HepG2 (cell line): Measurements from ENCODE around the gene CHP1. TPM values are rescaled to one million over a fixed set of nuclear protein-coding genes. Genes with fewer than 3 reads are reported as not detected.

Experiments
- BCL3 ChIP-seq: sonication (generic); formaldehyde crosslinking; IDR thresholded peaks from 2 replicates; pipeline ENCODE4 v1.5.1; 2020; ENCODE audit warnings: mild to moderate bottlenecking, missing genetic modification reagents, moderate library complexity
- FUBP1 ChIP-seq: sonication (generic); formaldehyde crosslinking; IDR thresholded peaks from 2 replicates; pipeline ENCODE4 v1.5.1; 2020; ENCODE audit warnings: missing genetic modification reagents, mild to moderate bottlenecking, borderline replicate concordance
- GTF3A ChIP-seq: sonication (generic); formaldehyde crosslinking; conservative IDR thresholded peaks from 2 replicates; pipeline ENCODE4 v1.4.0; 2020; ENCODE audit warnings: mild to moderate bottlenecking, missing genetic modification reagents
- KAT8 ChIP-seq: IDR thresholded peaks from 2 replicates; pipeline ENCODE4 v1.6.1; 2016; ENCODE audit warnings: missing genetic modification reagents, missing compliant biosample characterization
- KDM3A ChIP-seq: IDR thresholded peaks from 2 replicates; pipeline ENCODE4 v1.6.1; 2018; ENCODE audit warnings: low read depth, missing compliant biosample characterization
- KLF13 ChIP-seq: sonication (generic); formaldehyde crosslinking; IDR thresholded peaks from 2 replicates; pipeline ENCODE4 v1.4.0; 2020; ENCODE audit warnings: mild to moderate bottlenecking, missing genetic modification reagents
- KLF16 ChIP-seq, 2 experiments: sonication (generic) in 1 of 2; formaldehyde crosslinking in 1 of 2; IDR thresholded peaks; 2 replicates each; pipeline versions ENCODE4 v1.6.1 to v1.8.0; 2016 to 2023; ENCODE audit warnings: missing genetic modification reagents in 2 of 2, missing compliant biosample characterization in 1 of 2
- MZF1 ChIP-seq: sonication (generic); formaldehyde crosslinking; IDR thresholded peaks from 2 replicates; pipeline ENCODE4 v1.8.1; 2023; ENCODE audit warnings: mild to moderate bottlenecking, missing genetic modification reagents, borderline replicate concordance
- NFKB2 ChIP-seq: sonication (generic); formaldehyde crosslinking; IDR thresholded peaks from 2 replicates; pipeline ENCODE4 v1.4.0; 2020; ENCODE audit warnings: missing genetic modification reagents, borderline replicate concordance
- RFX3 ChIP-seq: IDR thresholded peaks from 2 replicates; pipeline ENCODE4 v1.6.1; 2016; ENCODE audit warnings: missing biosample characterization, missing genetic modification reagents
- RFX5 ChIP-seq: IDR thresholded peaks from 2 replicates; pipeline ENCODE4 v1.6.1; 2011; ENCODE audit warnings: low read depth, low read length, improper control_type of control experiment
- RNF2 ChIP-seq: fragments of 450-650 bp; conservative IDR thresholded peaks from 2 replicates; pipeline ENCODE4 v1.6.1; 2016; ENCODE audit warnings: low read depth
- SAFB2 ChIP-seq: sonication (generic); formaldehyde crosslinking; IDR thresholded peaks from 2 replicates; pipeline ENCODE4 v1.5.1; 2020; ENCODE audit warnings: missing genetic modification reagents, low read depth, mild to moderate bottlenecking, borderline replicate concordance
- SRSF1 ChIP-seq: fragments of 200-400 bp; formaldehyde crosslinking; optimal IDR thresholded peaks from 2 replicates; pipeline ENCODE3; 2017; ENCODE audit warnings: mild to moderate bottlenecking, low read depth, low read length, moderate library complexity
- TERF1 ChIP-seq: sonication (generic); formaldehyde crosslinking; IDR thresholded peaks from 2 replicates; pipeline ENCODE4 v1.8.0; 2022; ENCODE audit warnings: mild to moderate bottlenecking, missing genetic modification reagents, moderate library complexity
- ZBTB1 ChIP-seq: sonication (generic); formaldehyde crosslinking; IDR thresholded peaks from 2 replicates; pipeline ENCODE4 v1.4.0; 2020; ENCODE audit warnings: missing genetic modification reagents, borderline replicate concordance
- ZBTB3 ChIP-seq: sonication (generic); formaldehyde crosslinking; IDR thresholded peaks from 2 replicates; pipeline ENCODE4 v1.4.0; 2020; ENCODE audit warnings: low read depth, mild to moderate bottlenecking, moderate library complexity, missing genetic modification reagents, borderline replicate concordance
- ZFP1 ChIP-seq: IDR thresholded peaks from 2 replicates; pipeline ENCODE4 v1.6.1; 2016
- ZNF44 ChIP-seq: sonication (generic); formaldehyde crosslinking; IDR thresholded peaks from 2 replicates; pipeline ENCODE4 v1.5.1; 2020; ENCODE audit warnings: mild to moderate bottlenecking, missing genetic modification reagents
- ZNF446 ChIP-seq: sonication (generic); formaldehyde crosslinking; IDR thresholded peaks from 2 replicates; pipeline ENCODE4 v1.5.0; 2020; ENCODE audit warnings: mild to moderate bottlenecking, missing genetic modification reagents
- ZNF615 ChIP-seq: sonication (generic); formaldehyde crosslinking; IDR thresholded peaks from 2 replicates; pipeline ENCODE4 v1.5.0; 2020; ENCODE audit warnings: mild to moderate bottlenecking, missing genetic modification reagents, borderline replicate concordance
- ZNF709 ChIP-seq: sonication (generic); formaldehyde crosslinking; IDR thresholded peaks from 2 replicates; pipeline ENCODE4 v1.5.0; 2020; ENCODE audit warnings: mild to moderate bottlenecking, missing genetic modification reagents
- polyA plus RNA-seq, 8 experiments: library from polyadenylated mRNA; depleted of rRNA in 3 of 8; stranded (reverse) in 7 of 8; unstranded in 1 of 8; fragments of >200 nt; fragmentation: Illumina TruSeq in 4 of 8; extraction: Trizol in 4 of 8; gene quantifications; 2 replicates each; pipeline versions ENCODE4 v1.2.1 to v1.2.3, GENCODE V29; 2011 to 2016; ENCODE audit warnings: low read depth in 4 of 8, missing spikeins in 1 of 8, mixed read lengths in 1 of 8; ENCODE audit not compliant: insufficient read depth in 1 of 8
- total RNA-seq, 5 experiments: library from RNA; depleted of rRNA; stranded (reverse); fragments of >200 nt; fragmentation: Illumina TruSeq; extraction: Trizol; gene quantifications; 2 replicates each; pipeline ENCODE4 v1.2.3, GENCODE V29; 2016; ENCODE audit warnings: low read depth in 1 of 5
- TF ChIP-seq, protein P1 (sequence below): sonication (generic); formaldehyde crosslinking; IDR thresholded peaks from 2 replicates; pipeline ENCODE4 v1.4.0; 2020; ENCODE audit warnings: mild to moderate bottlenecking, missing genetic modification reagents
- TF ChIP-seq, protein P2 (sequence below): sonication (generic); formaldehyde crosslinking; IDR thresholded peaks from 2 replicates; pipeline ENCODE4 v1.5.0; 2020; ENCODE audit warnings: missing genetic modification reagents, mild to moderate bottlenecking, borderline replicate concordance

Gene CHP1
- total and polyA plus RNA-seq, 2 of the 13 experiments (the other 11 are each of a cell fraction or from before 2014, with no cell fraction given): 49.6 to 76.4 TPM

GRCh38 chr15:41283653-41284426 is 52.8 kb downstream of the CHP1 start (continued):
- TF ChIP-seq FUBP1 (CRISPR knock-in tag) (no peak), ZBTB1 (CRISPR knock-in tag) (no peak), ZNF44 (CRISPR knock-in tag) (no peak; the same call in 1 of the 2 replicates), SRSF1 (peak; percentile 89), RNF2 (peak; percentile 35; the same call in 1 of the 2 replicates), BCL3 (CRISPR knock-in tag) (0 out of 2 replicates have a peak, but pooled peaks have one; percentile 31), TERF1 (CRISPR knock-in tag) (no peak), ZNF615 (CRISPR knock-in tag) (0 out of 2 replicates have a peak, but pooled peaks have one; percentile 19), KLF13 (peak; percentile 85; the same call in 1 of the 2 replicates), ZNF446 (CRISPR knock-in tag) (no peak), GTF3A (CRISPR knock-in tag) (no peak), ZNF709 (CRISPR knock-in tag) (peak; percentile 80; the same call in 1 of the 2 replicates), RFX5 (no peak), SAFB2 (no peak), RFX3 (CRISPR knock-in tag) (no peak), KDM3A (CRISPR knock-in tag) (peak; percentile 83), MZF1 (no peak), KLF16 (CRISPR knock-in tag; IDR thresholded peaks at IDR 0.05) (peak in 1 of 2 experiments; percentile 89; a peak in 2 of 4 replicates), ZFP1 (CRISPR knock-in tag) (no peak; the same call in 1 of the 2 replicates), NFKB2 (CRISPR knock-in tag) (peak; percentile 75; the same call in 1 of the 2 replicates), ZBTB3 (CRISPR knock-in tag) (0 out of 2 replicates have a peak, but pooled peaks have one; percentile 66), KAT8 (peak; percentile 78; the same call in 1 of the 2 replicates)
- TF ChIP-seq, protein P1, sequence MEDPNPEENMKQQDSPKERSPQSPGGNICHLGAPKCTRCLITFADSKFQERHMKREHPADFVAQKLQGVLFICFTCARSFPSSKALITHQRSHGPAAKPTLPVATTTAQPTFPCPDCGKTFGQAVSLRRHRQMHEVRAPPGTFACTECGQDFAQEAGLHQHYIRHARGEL (CRISPR knock-in tag): no peak
- TF ChIP-seq, protein P2, sequence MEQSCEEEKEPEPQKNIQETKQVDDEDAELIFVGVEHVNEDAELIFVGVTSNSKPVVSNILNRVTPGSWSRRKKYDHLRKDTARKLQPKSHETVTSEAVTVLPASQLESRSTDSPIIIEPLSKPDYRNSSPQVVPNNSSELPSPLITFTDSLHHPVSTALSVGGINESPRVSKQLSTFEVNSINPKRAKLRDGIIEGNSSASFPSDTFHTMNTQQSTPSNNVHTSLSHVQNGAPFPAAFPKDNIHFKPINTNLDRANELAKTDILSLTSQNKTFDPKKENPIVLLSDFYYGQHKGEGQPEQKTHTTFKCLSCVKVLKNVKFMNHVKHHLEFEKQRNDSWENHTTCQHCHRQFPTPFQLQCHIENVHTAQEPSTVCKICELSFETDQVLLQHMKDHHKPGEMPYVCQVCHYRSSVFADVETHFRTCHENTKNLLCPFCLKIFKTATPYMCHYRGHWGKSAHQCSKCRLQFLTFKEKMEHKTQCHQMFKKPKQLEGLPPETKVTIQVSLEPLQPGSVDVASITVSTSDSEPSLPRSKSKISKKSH (CRISPR knock-in tag): no peak
